Peyer's patch (tissue), 4 donors: Measurements from ENCODE around the gene MGMT. TPM values are rescaled to one million over a fixed set of nuclear protein-coding genes. Genes with fewer than 3 reads are reported as not detected.
A peak's percentile ranks its signal among the peaks of the same experiment; 100 is the strongest.

ENCODE experiments used
- DNase-seq, 3 donors: peaks; one replicate each; pipeline ENCODE4 v3.0.0-alpha.2; 2017 to 2019
- H3K27ac ChIP-seq, 4 donors: fragments of 200-600 bp; sonication (generic); one replicate each; pipeline ENCODE4 v1.5.1; 2016 to 2019
- H3K27me3 ChIP-seq, 2 donors: fragments of 200-600 bp; sonication (generic); one replicate each; pipeline ENCODE4 v1.5.1; 2019
- H3K36me3 ChIP-seq, 3 donors: fragments of 200-600 bp; sonication (generic); one replicate each; pipeline ENCODE4 v1.5.1; 2016 to 2019
- H3K4me1 ChIP-seq, 4 donors: fragments of 200-600 bp; sonication (generic); one replicate each; pipeline ENCODE4 v1.5.1; 2016 to 2019
- H3K4me3 ChIP-seq, 4 donors: fragments of 200-600 bp; sonication (generic); 1 replicate in 3 of 4; 2 replicates in 1 of 4; pipeline ENCODE4 v1.5.1; 2016 to 2019; ENCODE audit warnings: mild to moderate bottlenecking in 1 of 4
- H3K9me3 ChIP-seq, 4 donors: fragments of 200-600 bp; sonication (generic); one replicate each; pipeline ENCODE4 v1.5.1; 2016 to 2019; ENCODE audit warnings: mild to moderate bottlenecking in 1 of 4
- CTCF ChIP-seq, 6 experiments: fragments of 450-650 bp in 4 of 6; fragments of 200-600 bp in 2 of 6; sonication (generic) in 1 of 6; IDR thresholded peaks; one replicate each; pipeline ENCODE4 v1.5.1; 2017 to 2019; ENCODE audit warnings: antibody characterized with exemption in 6 of 6, mild to moderate bottlenecking in 3 of 6, moderate library complexity in 1 of 6
- POLR2A ChIP-seq, 2 donors: fragments of 450-650 bp; IDR thresholded peaks; one replicate each; pipeline ENCODE4 v1.5.1; 2017; ENCODE audit warnings: antibody characterized with exemption in 2 of 2, mild to moderate bottlenecking in 2 of 2, moderate library complexity in 2 of 2
- total RNA-seq, 4 donors: library from RNA; depleted of rRNA; stranded (reverse); fragments of >200 nt; gene quantifications; one replicate each; pipeline ENCODE4 v1.1.0, GENCODE V29; 2016

The MGMT gene
- total RNA-seq, 4 donors from 2014 or later, result 24.5 to 43.7 (median 35.3) TPM

DNA sequence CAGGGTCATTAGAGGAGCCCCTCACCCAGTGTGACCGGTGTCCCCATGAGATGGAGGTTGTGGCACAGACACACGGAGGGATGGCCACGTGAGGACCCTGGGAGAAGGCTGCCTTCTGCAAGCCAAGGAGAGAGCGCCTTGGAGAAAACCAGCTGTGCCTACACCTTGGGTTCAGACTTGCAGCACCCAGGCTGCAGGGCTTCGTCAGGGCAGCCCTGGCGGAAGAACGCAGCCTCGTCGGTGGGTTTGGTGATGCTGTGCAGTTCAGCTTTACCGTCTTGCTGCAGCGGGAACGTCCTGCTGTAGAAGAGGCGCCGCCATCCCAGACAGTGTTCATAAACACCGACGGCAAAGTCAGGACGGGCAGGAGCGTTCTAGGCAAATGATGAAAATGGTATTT lies 89.3 kb downstream of the MGMT start:
- Histone ChIP-seq H3K27me3 (no peaks in the 10 kb centered on the region), H3K36me3 (no peaks in the 10 kb centered on the region), H3K27ac (no peak overlapping the region), H3K4me3 (no peak overlapping the region), H3K4me1 (peaks cover 0 to 7% (median 0%) of the 10 kb centered on the region in 4 donors), H3K9me3 (no peaks in the 10 kb centered on the region)
- no peak for TF ChIP-seq CTCF (IDR thresholded peaks at IDR 0.05)
- TF ChIP-seq POLR2A (IDR thresholded peaks at IDR 0.05), result no peak
- no peak for DNase-seq

GRCh38 chr10:129560361-129560760 lies 93.3 kb downstream of the MGMT start:
- Histone ChIP-seq H3K36me3 (no peaks in the 10 kb centered on the region), H3K4me3 (no peak overlapping the region), H3K27ac (no peak overlapping the region), H3K27me3 (no peaks in the 10 kb centered on the region), H3K4me1 (no peaks in the 10 kb centered on the region), H3K9me3 (no peaks in the 10 kb centered on the region)
- no peak for DNase-seq
- no peak for TF ChIP-seq CTCF (IDR thresholded peaks at IDR 0.05)
- no peak for TF ChIP-seq POLR2A (IDR thresholded peaks at IDR 0.05)

DNA sequence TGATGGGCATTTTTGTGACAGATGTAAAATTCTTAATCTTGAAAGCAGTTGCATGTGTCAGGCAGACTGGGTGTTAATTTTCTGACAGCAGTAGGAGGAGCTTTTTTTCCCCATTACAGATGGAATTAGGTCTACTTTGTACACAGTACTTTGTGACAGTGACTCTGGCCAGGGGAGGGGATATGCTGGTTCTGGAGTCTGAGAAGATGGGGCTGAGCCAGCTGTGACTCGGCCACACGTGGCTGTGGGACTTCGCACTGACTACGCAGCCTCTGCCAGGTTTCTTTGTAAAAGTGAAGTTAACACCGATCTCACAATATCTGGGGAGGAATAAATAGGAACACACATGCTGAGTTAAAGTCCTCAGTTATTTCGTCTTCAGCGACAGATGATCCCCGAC lies 95.4 kb downstream of the MGMT start:
- no peaks in the 10 kb centered on the region for H3K27me3 ChIP-seq
- H3K36me3 ChIP-seq, result no peaks in the 10 kb centered on the region
- no peaks in the 10 kb centered on the region for H3K4me1 ChIP-seq
- H3K9me3 ChIP-seq, result no peaks in the 10 kb centered on the region
- no peak overlapping the region for H3K4me3 ChIP-seq
- no peak for DNase-seq
- H3K27ac ChIP-seq, result no peak overlapping the region
- TF ChIP-seq CTCF (IDR thresholded peaks at IDR 0.05) (no peak), POLR2A (IDR thresholded peaks at IDR 0.05) (no peak)

GRCh38 chr10:129564923-129565322 lies 97.9 kb downstream of the MGMT start:
- Histone ChIP-seq H3K27ac (no peak overlapping the region), H3K27me3 (no peaks in the 10 kb centered on the region), H3K36me3 (no peaks in the 10 kb centered on the region), H3K4me1 (no peaks in the 10 kb centered on the region), H3K4me3 (no peak overlapping the region), H3K9me3 (no peaks in the 10 kb centered on the region)
- TF ChIP-seq POLR2A (IDR thresholded peaks at IDR 0.05), result no peak
- TF ChIP-seq CTCF (IDR thresholded peaks at IDR 0.05), result no peak
- DNase-seq, result no peak

DNA sequence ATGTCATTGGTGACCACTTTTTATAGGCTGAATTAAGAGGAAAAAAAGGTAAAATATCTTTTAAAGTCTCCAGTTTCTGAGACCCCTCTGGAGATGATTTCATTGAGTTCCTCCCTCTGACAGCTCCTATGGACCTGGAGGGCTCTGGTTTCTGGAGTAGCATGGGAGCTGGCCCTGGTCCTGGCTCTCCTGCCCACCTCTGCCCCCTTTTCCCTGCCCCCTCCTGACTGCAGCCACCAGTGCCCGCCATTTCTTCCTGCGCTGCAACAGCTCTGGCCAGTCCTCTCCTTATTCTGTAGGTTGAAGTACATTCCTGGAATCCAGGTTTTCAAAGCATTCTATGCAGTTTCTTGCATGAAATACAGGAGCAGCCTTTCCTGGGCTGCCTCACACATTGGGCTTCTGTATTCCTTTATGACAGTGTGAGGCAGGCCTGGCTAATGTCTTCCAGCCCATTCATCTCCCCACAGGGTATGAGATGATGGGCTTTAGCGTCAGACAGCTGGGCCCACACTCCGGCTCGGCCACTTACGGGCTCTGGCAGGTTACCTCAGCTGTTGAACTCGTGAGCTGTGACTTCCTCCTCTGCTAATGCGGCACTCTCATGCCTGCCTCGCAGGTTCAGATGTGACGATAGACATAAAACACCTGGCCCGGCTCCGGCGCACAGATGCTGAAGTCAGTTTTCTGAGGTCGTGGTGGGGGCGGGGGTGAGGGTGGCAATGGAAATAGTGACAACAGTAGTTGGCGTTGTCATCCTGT lies 101.7 kb downstream of the MGMT start:
- no peak overlapping the region for H3K27ac ChIP-seq
- peak in 2 of 3 donors; percentile 53 to 64 for DNase-seq
- TF ChIP-seq POLR2A (IDR thresholded peaks at IDR 0.05) (no peak), CTCF (IDR thresholded peaks at IDR 0.05) (no peak)

More for the DNA sequence above, 101.7 kb downstream of the MGMT start:
- H3K4me3 ChIP-seq, result no peak overlapping the region
- H3K36me3 ChIP-seq, result no peaks in the 10 kb centered on the region
- no peaks in the 10 kb centered on the region for H3K4me1 ChIP-seq
- H3K9me3 ChIP-seq, result no peaks in the 10 kb centered on the region
- no peaks in the 10 kb centered on the region for H3K27me3 ChIP-seq
